CD4-positive, alpha-beta T cell treated with Interleukin-4 for 1 hour (primary cell): ENCODE measurements around the gene CCM2L.

ENCODE experiments used
- DNase-seq, 2 donors: peaks; one replicate each; pipeline ENCODE4 v3.0.0-alpha.2; 2020 to 2022

CCM2L gene

GRCh38 chr20:32010101-32010500, at the start of gene CCM2L:
Gene CCM2L, plus strand, starts transcription at chr20:32010438. Its CDS starts 17 bp downstream, at chr20:32010455.
- DNase-seq, result no peak

GRCh38 chr20:31962761-31963160, 47.5 kb upstream of the CCM2L start:
- DNase-seq, result no peak

GRCh38 chr20:31963889-31964288, 46.3 kb upstream of the CCM2L start:
- no peak for DNase-seq

GRCh38 chr20:31966991-31967655, 43.1 kb upstream of the CCM2L start:
- DNase-seq, result no peak

- peak in 1 of 2 donors; percentile 28 for DNase-seq
These were observed 42.4 kb upstream of the CCM2L start, which contains the start of gene XKR7 for GRCh38 chr20:31967830-31968249. Gene XKR7, plus strand, starts transcription at chr20:31968151. Its CDS starts 25 bp downstream, at chr20:31968176.

- DNase-seq, result peak; percentile 76 to 78
These were observed 41.7 kb upstream of the CCM2L start for GRCh38 chr20:31968291-31969126.

- no peak for DNase-seq
These were observed 40.2 kb upstream of the CCM2L start for GRCh38 chr20:31969991-31970390.

GRCh38 chr20:31972471-31973021, 37.7 kb upstream of the CCM2L start:
- no peak for DNase-seq

GRCh38 chr20:31974296-31974695, 35.9 kb upstream of the CCM2L start:
- no peak for DNase-seq

GRCh38 chr20:31974951-31975487, 35.2 kb upstream of the CCM2L start:
- no peak for DNase-seq

GRCh38 chr20:31975874-31976273, 34.4 kb upstream of the CCM2L start:
- no peak for DNase-seq

GRCh38 chr20:31977080-31977479, 33.2 kb upstream of the CCM2L start:
- no peak for DNase-seq

GRCh38 chr20:31979713-31980426, 30.4 kb upstream of the CCM2L start:
- DNase-seq, result no peak

- no peak for DNase-seq
These were observed 28.5 kb upstream of the CCM2L start for GRCh38 chr20:31981784-31982183.

- DNase-seq, result no peak
These were observed 25.2 kb upstream of the CCM2L start for GRCh38 chr20:31984981-31985471.

- no peak for DNase-seq
These were observed 22.5 kb upstream of the CCM2L start for GRCh38 chr20:31987744-31988143.

GRCh38 chr20:31988430-31989015, 21.7 kb upstream of the CCM2L start:
- no peak for DNase-seq

GRCh38 chr20:31989030-31989645, 21.1 kb upstream of the CCM2L start:
- no peak for DNase-seq

GRCh38 chr20:31990641-31991338, 19.4 kb upstream of the CCM2L start:
- no peak for DNase-seq

GRCh38 chr20:31991339-31991705, 18.9 kb upstream of the CCM2L start:
- DNase-seq, result no peak

GRCh38 chr20:31992086-31992485, 18.2 kb upstream of the CCM2L start:
- no peak for DNase-seq
